Measurements from ENCODE around the gene SH3PXD2A. TPM values are rescaled to one million over a fixed set of nuclear protein-coding genes. Genes with fewer than 3 reads are reported as not detected.

The SH3PXD2A gene
- total and polyA plus RNA-seq, 3 donors from 2014 or later: 10.8 to 12.1 (median 12.0) TPM

- Histone ChIP-seq H3K27me3 (no peaks in the 10 kb centered on the region), H3K27ac (no peak overlapping the region), H3K4me3 (no peak overlapping the region), H3K36me3 (ENCODE audit: low read depth, missing control alignments) (no peaks in the 10 kb centered on the region), H3K9me3 (no peaks in the 10 kb centered on the region), H3K4me1 (no peaks in the 10 kb centered on the region)
- TF ChIP-seq CTCF (IDR thresholded peaks at IDR 0.05) (no peak), POLR2A (IDR thresholded peaks at IDR 0.05) (no peak)
- no peak for DNase-seq
- intact Hi-C loops (cut with DNase I; ENCODE audit: low total_unique reads): no loop called here
- WGBS, 2 donors: 83 to 88% methylated on average over 9 of the region's 9 CpGs
Observed at GRCh38 chr10:103879409-103879808, 24.0 kb upstream of the SH3PXD2A start.

GRCh38 chr10:103877861-103878260 lies 22.5 kb upstream of the SH3PXD2A start:
- Histone ChIP-seq H3K4me1 (no peaks in the 10 kb centered on the region), H3K27ac (no peak overlapping the region), H3K36me3 (ENCODE audit: low read depth, missing control alignments) (no peaks in the 10 kb centered on the region), H3K4me3 (no peak overlapping the region), H3K27me3 (no peaks in the 10 kb centered on the region), H3K9me3 (no peaks in the 10 kb centered on the region)
- WGBS, 2 donors: 97 to 100% methylated on average over 1 of the region's 1 CpG
- intact Hi-C loops (cut with DNase I; ENCODE audit: low total_unique reads): no loop called here
- no peak for DNase-seq
- TF ChIP-seq CTCF (IDR thresholded peaks at IDR 0.05) (no peak), POLR2A (IDR thresholded peaks at IDR 0.05) (no peak)

- Histone ChIP-seq H3K27me3 (no peaks in the 10 kb centered on the region), H3K27ac (no peak overlapping the region), H3K4me1 (no peaks in the 10 kb centered on the region), H3K4me3 (no peak overlapping the region), H3K9me3 (no peaks in the 10 kb centered on the region), H3K36me3 (ENCODE audit: low read depth, missing control alignments) (no peaks in the 10 kb centered on the region)
- 89 to 94% methylated on average over 5 of the region's 5 CpGs for WGBS, 2 donors
- DNase-seq: no peak
- TF ChIP-seq CTCF (IDR thresholded peaks at IDR 0.05) (no peak), POLR2A (IDR thresholded peaks at IDR 0.05) (no peak)
- intact Hi-C loops (cut with DNase I; ENCODE audit: low total_unique reads): no loop called here
Observed at GRCh38 chr10:103876155-103876554, 20.8 kb upstream of the SH3PXD2A start.

- H3K9me3 ChIP-seq: no peaks in the 10 kb centered on the region
- H3K36me3 ChIP-seq (ENCODE audit: low read depth, missing control alignments): no peaks in the 10 kb centered on the region
- WGBS, 2 donors: 83 to 89% methylated on average over 6 of the region's 6 CpGs
- no peak overlapping the region for H3K27ac ChIP-seq
- H3K4me1 ChIP-seq: no peaks in the 10 kb centered on the region
- TF ChIP-seq CTCF (IDR thresholded peaks at IDR 0.05) (no peak), POLR2A (IDR thresholded peaks at IDR 0.05) (no peak)
- no peaks in the 10 kb centered on the region for H3K27me3 ChIP-seq
- intact Hi-C loops (cut with DNase I; ENCODE audit: low total_unique reads): no loop called here
- no peak overlapping the region for H3K4me3 ChIP-seq
- no peak for DNase-seq
Observed at GRCh38 chr10:103874730-103875129, 19.4 kb upstream of the SH3PXD2A start.

GRCh38 chr10:103872137-103872931 lies 17.0 kb upstream of the SH3PXD2A start:
- TF ChIP-seq CTCF (IDR thresholded peaks at IDR 0.05): no peak
- no peak for TF ChIP-seq POLR2A (IDR thresholded peaks at IDR 0.05)
- intact Hi-C loops (cut with DNase I; ENCODE audit: low total_unique reads): no loop called here

More at GRCh38 chr10:103872137-103872931, 17.0 kb upstream of the SH3PXD2A start:
- Histone ChIP-seq H3K27ac (no peak overlapping the region), H3K4me3 (no peak overlapping the region), H3K36me3 (ENCODE audit: low read depth, missing control alignments) (no peaks in the 10 kb centered on the region), H3K4me1 (no peaks in the 10 kb centered on the region), H3K9me3 (no peaks in the 10 kb centered on the region), H3K27me3 (no peaks in the 10 kb centered on the region)
- WGBS, 2 donors: 85 to 92% methylated on average over 15 to 16 of the region's 16 CpGs
- DNase-seq: no peak
